NCI-H1092 treated with DMSO at 0.1 percent for 48 hours (cell line): ENCODE results near the gene COL4A2.

ENCODE experiments used
- DNase-seq: peaks from one replicate; lab custom pipeline; 2025; lab: John Stamatoyannopoulos, UW

Gene COL4A2

DNA sequence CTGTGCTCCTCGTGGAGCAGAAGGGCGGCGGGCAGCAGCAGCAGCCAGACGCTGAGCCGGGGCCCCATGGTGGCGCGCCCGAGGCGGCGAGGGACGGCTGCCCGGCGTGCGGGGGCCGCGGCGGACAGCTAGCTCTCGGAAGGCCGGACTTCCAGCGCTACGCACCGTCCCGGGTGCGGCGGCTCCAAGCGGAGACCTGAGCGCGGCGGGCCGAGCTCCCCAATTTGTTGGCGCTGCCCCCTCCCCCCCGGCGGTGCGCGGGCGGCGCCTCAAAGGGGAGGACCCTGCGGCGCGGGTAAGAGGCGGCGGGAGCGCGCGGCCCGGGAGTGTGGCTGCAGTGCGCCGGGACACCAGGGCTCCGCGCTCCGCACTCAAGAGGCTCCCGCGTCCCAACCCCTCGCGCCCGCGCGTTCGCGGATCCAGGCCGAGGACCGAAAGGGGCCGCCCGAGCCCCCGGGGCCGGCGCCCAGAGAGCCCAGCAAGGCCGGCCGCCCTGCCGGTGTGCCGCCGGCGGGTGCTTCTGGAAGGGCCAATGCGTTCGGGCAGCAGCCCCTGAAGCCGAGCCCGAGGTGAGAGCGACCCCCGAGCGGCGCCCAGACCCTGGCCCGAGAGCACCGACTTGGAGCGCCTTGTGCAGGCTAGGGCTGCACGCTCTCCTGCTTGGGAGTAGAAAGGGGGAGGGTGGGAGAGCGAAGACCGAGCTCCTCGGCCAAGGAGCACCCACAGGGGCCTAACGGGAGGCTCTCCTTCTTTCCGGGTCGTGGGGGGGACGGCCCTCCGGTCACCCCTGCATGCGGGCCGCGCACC lies at the start of gene COL4A2, which contains the start of gene COL4A1:
Gene COL4A2 (plus strand): TSS at position 325 of the 807 bp plus-strand sequence. CDS start 620 bp downstream, outside the sequence.
Gene COL4A1 (minus strand): TSS at position 198 of the 807 bp plus-strand sequence. CDS start 130 bp downstream, at position 68.
- no peak for DNase-seq

DNA sequence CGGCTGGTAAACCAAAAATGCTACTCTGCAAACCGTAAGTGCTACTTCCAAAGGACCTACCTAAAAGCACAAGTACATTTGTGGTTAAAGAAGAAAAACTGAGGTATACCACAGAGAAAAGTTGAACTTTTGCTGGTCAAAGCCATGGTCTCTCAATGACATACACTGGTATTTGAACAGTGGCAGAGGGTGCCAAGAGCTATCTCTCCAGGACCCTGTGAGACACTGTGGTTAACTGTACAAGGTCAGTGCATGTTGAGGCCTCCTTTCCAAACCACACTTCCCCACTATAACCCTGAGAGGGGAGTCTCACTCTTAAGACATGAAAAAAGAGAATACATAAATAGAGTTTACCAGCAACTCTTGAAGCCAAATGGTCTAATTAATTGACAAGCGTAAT lies 49.7 kb upstream of the COL4A2 start:
- no peak for DNase-seq

DNA sequence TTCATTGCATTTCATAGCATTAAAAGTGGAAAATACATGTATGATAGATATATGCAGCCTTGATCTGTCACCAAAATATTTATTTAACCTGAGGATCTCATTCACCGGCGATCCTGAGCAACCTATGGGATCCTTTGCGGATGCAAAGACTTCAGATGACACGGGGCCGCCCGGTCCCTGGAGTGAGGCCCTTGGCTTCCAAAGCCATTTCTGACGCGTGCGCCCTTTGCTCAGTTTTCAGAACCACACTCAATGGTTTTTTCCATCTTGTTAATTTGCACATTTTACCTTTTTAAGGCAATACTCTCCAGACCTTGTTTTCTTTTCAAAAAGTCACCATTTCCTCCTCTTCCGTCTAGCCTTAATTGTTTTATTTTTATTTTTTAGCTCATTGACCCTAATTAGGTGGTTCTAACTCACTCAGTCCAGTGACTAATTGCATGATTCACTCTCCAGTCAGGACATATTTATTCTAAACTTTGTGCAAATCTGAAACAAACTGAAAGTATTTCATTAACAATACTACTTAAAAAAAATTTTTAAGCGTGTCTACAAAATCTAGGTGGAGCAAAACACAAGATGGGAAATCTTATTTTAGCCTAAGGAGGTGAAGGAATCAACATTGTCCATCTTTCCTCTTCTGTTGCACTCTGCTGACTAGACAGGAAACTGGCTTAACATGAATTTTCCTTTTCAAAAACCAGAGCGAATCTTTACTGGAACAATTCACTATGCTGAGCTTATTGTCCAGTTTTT lies 48.0 kb upstream of the COL4A2 start:
- DNase-seq: no peak

DNA sequence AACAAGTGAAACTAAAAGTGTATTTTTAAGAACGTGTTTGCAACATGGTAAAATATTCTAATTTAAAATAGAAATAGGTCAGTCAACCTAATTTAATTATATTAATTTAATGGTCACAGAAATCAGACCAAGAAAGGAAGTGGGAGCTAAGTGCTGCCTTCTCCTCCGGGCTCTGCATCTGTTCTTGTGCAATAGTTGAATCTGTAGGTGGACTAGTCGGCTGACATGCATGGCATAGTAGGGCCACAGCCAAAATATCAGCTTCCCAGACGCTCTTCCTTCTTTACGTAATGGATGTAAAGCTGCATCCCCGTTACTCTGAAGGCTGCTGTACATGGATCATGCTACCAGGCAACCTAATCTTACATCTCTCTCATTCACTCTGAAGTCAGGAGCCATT lies 47.4 kb upstream of the COL4A2 start:
- no peak for DNase-seq

DNA sequence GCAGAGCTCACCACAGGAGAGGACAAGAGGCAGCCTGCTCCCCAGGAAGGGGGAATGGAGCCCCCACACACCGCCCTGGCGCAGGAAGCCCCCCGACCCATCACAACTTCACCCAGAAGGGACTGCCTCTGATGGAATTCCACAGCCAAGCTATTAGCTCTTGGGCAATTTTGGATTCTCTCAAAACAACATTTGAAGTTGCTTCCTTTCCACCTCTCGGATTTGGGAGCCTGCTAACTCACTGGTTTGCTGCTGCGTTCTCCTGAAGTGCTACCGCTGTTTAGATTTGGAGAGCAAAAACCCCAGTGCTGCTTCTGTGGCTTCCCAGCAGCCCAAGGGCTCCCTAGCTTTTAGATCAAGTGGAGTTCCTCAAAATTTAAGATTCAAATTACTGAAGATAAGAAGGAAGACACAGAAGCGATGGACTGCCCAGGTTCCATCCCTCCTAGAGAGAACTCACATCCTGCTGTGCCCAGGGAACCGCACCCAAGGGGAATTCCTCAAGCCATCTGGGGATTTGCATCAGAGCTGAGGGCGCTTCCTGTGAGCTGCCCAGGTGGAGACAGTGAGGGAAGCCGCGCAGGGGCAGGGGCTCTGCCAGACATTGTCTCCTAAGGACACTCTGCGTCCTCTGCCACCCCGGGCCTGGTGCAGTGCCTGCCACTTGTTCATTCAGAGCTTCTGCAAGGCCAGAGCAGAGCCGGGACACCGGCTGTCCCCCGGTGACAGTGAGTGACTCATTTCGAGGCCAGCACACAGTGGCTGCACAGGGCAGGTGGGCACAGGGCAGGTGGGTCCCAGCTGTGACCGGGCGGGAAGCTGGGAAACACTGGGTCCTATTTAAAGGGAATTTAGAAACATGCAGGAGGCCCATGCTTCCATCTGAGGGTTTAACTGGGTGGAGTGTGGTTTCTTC lies 45.7 kb upstream of the COL4A2 start:
- no peak for DNase-seq

DNA sequence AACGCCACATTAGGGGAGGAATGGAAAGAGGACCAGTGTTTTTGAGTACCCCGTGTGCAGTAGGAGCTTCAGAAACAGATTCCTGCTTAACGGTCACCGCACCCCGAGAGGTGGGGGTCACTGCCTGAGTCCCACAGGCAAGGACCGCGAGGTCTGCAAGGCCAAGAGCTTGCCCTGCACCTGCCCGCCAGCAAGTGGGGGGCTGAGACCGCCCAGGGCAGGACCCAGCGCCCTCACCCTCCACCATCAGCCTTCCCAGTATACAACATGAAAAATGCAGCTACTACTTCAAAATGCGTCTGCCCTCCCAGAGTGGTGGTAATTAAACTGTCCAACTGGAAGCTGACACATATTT lies 45.0 kb upstream of the COL4A2 start:
- no peak for DNase-seq

DNA sequence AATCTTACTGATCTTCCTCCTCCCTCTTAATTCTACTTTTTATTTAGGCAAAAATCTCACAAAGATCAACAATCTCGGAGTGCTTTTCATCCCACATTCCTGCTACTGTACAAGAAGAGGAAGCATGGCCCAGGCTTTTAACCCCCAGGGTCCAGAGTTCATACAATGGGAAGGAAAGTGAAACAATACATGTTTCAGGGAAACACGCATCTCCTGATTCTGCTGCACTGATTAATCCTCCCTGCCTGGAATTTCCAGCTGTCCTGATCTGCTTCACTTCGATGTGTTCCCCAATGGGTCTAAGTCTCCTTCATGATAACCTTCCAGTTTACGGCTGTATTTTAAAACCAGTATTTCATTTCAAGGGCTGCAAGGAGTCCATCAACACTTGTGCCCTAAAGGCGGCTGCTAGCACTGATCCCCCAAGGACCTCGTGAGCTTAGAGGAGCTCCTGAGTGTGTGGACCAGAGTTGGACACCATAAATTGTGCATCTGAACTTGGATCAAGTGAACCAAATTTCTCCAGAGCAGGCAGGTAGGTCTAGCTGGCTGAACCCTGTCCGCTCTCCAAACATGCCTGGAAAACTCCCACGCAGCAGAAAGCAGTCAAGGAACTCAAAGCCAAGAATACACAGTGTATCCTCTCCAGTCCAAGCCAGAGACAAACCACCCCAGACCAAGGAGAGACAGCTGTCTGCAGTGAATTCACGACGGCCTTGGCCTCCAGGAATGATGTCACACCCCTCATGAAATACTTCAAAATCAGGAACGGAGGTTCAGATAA lies 44.4 kb upstream of the COL4A2 start:
- DNase-seq: no peak

DNA sequence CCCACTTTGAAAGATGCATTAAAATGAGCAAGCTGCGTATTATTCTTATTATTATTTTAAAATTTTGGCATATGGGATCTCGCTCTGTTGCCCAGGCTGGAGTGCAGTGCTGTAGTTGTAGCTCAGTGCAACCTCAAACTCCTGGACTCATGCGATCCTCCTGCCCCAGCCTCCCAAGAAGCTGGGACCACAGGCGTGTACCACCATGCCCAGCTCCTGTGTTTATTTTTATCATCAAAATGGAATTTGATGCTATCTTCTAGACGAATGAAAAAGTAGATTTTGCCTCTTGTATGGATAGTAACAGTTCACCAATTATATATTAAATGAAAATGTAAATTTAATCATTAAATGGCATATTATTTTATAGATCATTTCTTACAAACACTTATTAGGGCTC lies 43.7 kb upstream of the COL4A2 start:
- DNase-seq: no peak

DNA sequence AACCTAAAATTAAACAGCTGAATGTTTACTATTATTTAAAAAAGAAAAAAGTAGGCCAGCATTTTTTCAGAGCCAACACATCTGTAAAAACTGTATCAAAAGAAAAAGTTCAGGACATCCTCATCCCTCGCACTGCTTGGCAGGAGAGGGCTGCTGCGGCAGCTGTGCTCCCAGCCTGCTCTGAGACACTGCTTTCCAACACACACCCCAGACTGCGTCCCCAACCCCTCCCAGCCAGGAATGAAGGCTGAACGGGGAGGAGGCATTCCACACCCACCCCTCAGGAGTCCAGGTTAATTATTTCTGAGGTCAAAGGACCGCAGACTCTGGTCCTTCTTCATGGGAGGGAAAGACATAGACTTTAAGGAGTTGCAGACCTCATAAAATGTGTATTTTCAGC lies 43.2 kb upstream of the COL4A2 start:
- no peak for DNase-seq

DNA sequence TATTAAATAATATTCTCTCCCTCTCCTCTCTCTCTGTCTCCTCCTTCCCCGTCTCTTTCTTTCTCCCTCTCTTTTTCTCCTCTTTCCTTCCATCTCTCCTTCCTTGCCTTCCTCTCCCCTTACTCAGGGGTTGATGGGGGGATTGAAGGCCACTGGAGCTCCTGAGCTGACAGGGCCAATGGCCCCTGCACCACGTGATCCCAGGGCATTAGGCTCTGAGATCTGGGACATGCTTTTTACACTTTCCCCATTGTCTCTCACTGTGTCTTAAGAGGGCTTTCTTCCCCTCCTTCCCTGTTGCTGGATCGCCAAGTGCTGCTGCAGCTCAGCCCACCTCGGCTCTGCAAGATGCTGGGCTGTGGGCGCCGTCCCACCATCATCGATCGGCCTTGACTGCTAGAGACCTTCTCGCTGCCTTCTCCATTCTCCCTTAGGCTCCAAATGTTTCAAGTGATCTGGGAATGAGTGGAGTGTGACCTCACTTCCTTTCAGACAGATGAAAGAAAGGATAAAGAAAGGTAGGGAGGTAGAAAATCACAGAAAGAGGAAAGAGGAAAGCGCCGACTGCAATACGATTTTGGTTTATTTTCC lies 42.3 kb upstream of the COL4A2 start:
- no peak for DNase-seq

DNA sequence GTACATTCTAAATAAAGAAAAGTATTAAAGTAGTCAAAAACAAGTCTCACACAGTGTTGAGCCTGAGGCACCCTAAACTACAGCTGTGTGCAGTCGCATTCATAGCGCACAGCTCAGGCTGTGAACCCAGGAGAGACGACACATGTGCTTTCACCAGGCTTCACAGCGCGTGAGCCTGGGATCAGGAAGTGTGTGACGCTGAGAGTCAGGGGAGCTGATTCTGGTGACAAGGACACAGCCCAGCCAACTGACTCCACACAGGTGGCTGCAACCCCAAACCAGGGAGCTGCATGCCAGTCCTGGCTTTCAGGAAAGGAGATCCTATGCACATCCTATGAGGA lies 41.8 kb upstream of the COL4A2 start:
- DNase-seq: no peak

DNA sequence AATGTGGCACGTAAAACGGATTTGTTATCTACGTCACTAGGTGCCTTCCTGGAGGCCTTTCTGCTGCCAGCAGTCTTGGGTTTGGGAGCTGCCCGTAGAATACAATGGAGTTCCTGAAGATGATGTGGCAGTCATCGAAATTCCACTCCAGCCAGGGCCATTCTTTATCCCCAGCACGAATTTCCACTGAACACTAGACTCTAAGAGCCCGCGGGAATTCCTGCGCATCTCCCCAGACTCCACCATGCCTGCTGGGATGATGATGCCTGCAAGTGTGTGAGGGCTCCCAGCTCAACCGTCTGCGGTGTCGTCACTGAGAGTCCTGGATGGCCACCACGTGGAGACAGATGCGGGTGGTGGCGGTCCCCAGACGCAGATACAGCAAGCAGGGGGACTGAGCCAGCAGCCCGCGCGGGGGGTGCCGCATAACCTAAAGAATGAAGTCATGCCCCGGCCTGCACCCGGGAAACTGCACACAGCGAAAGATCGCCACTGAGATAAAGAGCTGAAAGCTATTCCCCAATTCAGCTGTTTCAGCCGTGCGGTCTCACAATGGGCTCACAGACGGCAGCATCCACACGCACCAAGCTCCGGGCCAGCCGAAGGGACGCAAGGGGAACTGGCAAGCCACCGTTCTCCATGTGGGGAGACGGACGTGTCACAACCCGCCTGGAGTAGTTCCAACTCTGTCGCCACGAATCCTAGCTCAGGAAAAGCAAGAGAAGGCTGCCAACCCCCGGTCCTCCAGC lies 41.2 kb upstream of the COL4A2 start:
- DNase-seq: no peak

DNA sequence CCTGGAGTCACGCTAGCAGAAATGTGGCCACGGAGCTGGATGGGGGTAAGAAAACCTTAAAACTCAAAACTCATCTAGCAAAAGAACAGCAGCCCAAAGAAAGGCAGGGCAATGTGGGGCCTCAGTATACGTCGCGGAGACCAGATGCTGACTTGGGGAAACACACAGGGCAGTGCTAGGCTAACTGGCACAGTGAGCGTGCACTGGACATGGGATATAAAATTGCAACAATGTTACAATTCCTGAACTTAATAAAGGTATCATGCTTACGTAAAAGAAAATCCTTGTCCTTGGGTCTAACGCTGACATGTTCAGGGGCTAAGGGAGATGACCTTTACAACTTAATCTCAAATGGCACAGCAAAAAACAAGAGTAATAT lies 40.7 kb upstream of the COL4A2 start:
- no peak for DNase-seq

DNA sequence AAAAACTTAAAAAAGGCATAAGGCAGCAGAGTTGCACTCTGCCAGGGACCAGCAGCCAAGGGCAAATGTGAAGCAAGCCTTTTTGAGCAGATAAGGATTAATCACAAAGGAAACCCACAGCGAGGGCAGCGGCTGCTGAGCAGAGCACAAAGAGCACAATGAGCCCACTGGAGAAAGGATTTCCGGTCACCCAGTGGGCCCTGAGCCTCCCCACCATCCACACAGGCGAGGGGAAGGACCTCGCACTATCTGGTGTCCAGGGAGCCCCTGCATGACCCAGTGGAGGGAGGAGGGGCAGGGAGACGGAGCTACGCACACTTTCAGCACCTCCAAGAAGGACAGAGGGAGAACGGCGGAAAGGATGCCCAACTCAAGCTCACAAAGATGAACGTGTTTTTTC lies 40.1 kb upstream of the COL4A2 start:
- DNase-seq: no peak

DNA sequence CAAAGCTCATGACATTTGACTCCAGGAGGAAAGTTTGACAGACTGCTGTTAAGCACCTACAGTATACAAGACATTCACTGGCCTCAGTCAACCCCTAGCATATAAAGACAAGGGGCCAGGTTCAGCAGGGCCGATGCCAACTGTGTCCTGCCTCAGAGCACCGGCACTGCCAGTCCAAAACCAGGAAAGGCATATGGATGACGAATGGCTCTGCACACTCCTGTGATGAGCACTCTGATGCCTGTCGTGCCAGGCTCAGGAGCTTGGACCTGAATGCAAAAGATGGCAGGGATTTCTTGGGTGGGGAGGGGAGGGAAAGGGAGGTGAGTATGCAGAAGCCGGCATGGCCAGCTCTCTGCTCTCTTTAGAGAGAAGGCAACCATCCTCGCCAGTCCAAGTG lies 39.0 kb upstream of the COL4A2 start:
- no peak for DNase-seq

DNA sequence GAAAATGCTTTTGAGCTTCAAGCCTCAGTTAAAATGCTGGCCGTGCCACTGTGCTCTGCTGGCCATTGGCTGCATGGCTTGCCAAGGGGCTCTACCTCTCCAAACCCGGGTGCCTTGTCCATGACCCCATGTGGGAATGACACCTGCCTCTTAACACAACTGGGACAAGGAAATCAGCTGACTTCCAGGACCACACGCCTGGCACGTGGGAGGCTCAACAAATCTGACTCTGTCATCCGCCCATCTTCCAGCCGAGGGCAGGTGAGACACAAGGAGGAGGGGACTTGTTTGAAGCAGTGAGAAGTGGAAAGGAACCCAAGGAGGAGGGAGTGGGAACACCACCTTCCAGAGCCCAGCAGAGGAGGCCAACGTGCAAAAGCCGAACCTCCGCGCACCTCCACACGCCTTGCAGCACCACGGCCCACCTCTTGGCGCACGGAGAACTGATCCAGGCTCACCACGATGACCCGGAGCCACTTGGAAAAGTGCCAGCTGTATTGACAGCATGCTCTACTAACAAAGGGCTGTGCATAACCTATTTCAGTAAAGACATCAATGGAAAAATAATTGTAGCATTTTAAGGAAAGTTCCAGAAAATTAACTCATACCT lies 38.4 kb upstream of the COL4A2 start:
- no peak for DNase-seq

DNA sequence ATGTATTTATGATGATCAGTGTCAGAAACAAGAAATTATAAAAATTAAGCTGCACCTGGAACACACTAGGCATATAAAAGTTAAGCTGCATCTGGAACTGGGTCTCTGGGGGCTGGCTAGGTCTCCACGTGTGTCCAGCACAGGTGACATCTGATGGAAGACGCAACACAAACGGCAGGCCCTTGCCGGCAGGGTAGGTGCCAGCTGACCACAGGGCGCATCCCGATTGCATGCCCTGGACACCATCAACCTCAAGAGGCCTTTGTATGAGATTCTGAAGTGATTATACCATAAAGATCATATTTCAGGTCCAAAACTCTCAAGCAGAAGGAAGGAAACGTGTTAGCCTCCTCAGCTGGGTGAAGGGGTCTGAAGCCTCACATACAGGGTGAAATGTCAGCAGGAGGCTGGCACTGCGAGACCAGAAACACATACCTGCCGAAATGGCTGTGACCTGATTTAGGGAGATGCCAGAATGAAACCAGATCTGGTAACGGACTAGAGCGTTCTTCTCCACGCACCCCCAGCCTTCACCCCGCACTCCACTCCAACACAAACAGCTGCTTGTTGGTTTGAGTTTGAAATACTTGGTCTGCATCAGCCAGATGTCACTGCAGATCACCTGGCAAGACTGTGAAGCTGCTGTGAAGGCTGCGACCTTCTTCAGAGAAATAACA lies 37.4 kb upstream of the COL4A2 start:
- DNase-seq: no peak

DNA sequence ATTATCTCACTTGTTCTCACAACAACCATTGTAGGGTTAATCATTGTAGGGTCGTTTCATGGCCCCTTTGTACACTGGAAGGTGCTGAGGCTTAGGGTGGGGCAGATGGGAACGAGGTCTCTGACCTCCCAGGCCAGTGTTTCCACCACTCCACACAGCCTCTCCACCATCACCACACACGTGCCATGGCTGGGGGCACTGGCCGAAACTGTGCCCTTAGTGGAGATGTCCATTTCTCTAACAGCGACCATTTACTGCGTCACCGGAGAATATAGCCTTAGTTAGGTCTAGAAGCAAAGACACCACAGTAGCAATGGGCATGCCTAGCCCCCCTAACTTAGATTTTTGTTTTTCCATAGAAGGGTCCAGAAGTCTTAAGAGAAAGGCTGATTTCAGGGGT lies 36.6 kb upstream of the COL4A2 start:
- no peak for DNase-seq

DNA sequence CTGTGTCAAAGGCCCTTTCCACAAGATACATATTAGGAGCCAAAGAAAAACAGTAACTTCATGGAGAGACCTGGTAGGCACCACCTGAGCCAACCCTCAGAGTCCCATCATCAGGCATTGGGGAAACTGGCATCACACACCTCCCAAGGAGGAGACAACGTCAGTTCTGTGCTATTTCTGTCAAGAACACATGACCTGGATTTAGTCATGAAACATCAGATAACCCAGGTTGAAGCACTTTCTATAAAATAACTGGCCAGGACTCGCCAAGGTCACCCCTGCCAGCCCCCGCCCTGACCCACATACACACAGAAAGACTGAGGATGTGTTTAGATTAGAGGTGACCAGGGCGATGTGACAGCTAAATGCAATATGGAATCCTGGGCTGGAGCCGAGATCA lies 35.8 kb upstream of the COL4A2 start:
- no peak for DNase-seq

DNA sequence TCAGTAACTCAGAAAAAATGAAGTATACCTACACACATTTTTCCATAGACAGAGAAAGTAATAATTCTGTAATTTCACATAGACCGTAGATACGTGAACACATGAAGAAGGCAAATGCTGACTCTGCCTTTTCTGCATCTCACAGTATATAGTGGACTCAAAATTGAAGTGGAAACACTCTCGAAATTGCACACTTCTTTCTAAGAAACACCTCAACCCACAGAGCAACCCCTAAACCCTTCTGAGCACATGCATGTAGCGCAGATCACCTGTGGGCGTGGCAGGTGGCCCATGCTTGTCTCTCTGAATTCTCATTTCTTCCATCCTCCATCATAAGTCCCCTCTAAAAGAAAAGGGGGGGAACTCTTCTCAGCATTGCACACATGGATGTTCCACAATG lies 34.9 kb upstream of the COL4A2 start:
- no peak for DNase-seq
